HG03045 (cell line): ENCODE data around the gene EMC10.
"Not testable (repeated sequence)": the region's sequence is repeated elsewhere in the genome, so short reads cannot be mapped to it uniquely, and the experiment has no call there.

ENCODE experiments used
- ATAC-seq: cut with Tn5 transposase; IDR thresholded peaks from one replicate; pipeline ENCODE4 v1.9.1; 2021; ENCODE audit warnings: mild to moderate bottlenecking, moderate library complexity; ENCODE audit not compliant: unreplicated experiment

Gene EMC10

DNA sequence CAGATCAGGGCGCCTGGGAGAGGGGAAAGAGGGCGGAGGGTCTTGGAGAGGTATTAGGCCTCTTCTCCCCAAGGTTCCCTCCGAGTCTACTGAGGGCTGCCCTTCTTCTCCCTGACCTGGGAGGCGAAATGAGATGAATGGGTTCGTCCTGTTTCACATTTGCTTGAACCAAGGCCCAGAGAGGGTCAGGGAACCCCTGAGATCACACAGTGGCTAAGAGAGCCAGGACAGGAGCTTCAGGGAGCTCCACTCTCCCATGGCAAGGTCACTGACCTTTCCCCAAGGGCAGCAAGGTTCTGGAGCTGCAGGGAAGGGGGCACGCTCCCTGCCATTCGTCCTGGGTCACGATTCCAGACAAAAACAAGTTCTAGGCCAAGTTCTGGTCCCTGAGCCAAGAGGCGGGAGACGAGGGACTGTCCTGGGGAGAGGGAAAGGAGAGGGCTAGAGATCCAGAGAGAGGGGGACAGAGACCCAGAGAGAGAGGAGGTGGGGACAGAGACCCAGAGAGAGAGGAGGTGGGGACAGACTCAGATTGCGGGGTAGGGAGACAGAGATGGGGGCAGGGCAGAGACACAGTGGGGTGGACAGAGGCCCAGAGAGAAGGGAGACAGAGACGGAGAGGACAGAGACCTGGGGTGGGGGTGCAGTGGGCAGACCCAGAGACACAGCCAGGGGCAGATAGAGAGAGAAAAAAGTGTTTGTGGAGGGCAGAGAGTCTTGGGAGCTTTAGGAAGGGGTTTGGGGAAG lies 36.9 kb downstream of the EMC10 start:
- no peak for ATAC-seq

GRCh38 chr19:50513746-50514345 lies 37.5 kb downstream of the EMC10 start, which contains the start of gene ASPDH:
TSS of gene ASPDH (minus strand) at chr19:50513913. CDS start at chr19:50513823, 90 bp downstream.
- ATAC-seq = no peak

GRCh38 chr19:50514346-50515167 lies 38.2 kb downstream of the EMC10 start:
- no peak for ATAC-seq

DNA sequence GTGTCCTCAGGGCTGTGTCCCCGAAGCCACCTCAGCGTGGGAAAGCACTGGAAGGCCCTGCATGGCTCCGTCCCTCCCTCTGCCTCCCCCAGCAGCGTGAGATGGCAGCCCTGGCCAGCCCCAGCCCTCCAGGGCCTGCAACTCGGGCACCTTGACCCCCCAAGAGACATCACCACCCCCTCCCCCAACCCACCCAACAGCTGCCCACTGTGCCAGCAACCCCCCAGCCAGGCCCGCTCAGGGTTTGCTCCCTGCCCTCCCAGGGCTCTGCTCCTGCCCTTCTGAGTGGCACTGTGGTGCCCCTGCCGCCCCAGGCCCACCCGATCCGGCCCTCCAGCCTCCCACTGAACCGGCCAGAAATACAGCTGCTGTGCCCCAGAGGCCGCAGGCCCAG lies 38.9 kb downstream of the EMC10 start:
- ATAC-seq = no peak

- no peak for ATAC-seq
Observed at GRCh38 chr19:50516456-50516855, 40.1 kb downstream of the EMC10 start.

GRCh38 chr19:50516964-50517703 lies 40.8 kb downstream of the EMC10 start:
- ATAC-seq = no peak

- ATAC-seq = no peak
Observed at GRCh38 chr19:50517704-50518075, 41.4 kb downstream of the EMC10 start.

GRCh38 chr19:50518091-50519005 lies 42.0 kb downstream of the EMC10 start:
- ATAC-seq = no peak

- no peak for ATAC-seq
Observed at GRCh38 chr19:50519006-50519575, 42.8 kb downstream of the EMC10 start.

DNA sequence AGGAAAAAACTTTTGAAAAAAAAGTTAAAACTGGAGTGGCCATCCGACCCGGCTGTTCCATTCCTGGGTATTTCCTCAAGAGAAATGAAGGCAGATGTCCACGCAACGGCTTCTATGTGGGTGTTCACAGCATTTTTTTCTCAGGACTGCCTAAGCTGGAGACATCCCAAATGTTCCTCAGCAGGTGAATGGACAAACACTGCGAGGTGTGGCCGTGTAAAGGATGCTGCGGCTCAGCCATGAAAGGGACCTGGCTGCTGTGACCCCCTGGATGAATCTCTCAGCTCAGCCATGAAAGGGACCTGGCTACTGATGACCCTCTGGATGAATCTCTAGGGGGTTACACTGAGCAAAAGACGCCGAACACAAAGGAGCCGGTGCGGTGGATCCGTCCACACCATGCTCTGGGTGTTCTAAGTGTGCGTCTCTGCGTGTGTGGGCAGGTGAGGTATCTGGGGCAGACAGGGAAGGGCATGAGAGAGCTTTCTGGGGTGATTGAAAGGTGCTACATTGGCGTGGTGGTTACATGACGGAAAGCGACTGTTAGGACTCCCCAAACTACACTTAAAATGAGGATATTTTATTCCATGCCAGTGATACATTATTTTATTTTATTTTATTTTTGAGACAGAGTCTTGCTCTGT lies 44.6 kb downstream of the EMC10 start:
- ATAC-seq = no peak

DNA sequence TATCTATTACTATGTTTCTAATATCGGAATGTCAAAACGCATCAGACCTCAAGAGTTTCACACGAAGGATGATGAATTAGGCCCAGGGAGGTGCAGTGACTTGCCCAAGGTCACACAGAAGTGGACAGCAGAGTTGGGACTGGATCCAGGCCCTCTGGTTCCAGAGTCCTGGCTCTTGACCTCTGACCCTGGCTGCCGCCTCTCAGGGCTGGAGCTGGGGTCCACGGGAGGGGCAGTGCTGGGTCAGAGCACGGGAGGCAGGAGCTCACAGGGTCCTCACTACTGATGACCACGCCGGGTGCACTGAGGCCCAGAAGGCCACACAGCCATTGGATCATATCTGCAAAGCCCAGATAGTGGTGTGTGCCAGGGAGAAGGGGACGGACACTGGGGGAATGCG lies 46.6 kb downstream of the EMC10 start:
- ATAC-seq = no peak

- not testable (repeated sequence) for ATAC-seq
Observed at GRCh38 chr19:50528052-50528451, 51.7 kb downstream of the EMC10 start.

DNA sequence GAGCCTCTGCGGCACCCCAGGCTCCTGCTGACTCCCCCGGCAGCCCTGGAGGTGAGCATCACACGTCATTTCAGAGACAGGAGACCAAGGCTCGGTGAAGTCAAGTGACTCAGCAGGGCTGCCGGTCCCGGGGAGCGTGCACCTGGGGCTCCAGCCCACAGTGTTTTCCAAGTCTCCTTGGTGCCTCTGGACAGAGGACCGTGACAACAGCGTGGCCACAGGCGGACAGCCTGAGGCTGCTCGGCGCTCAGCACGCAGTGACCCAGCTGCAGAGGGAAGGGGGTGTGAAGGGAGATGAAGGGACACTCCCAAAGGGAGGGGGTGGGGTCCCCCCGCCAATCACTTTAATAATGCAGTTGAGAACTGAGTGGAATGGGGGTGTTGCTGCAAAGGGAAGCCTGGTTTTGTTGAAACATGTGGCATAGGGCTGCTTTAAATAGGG lies 54.9 kb downstream of the EMC10 start:
- no peak for ATAC-seq

- ATAC-seq = no peak
Observed at GRCh38 chr19:50532952-50533351, 56.6 kb downstream of the EMC10 start.

- no peak for ATAC-seq
Observed at GRCh38 chr19:50534478-50534877, 58.2 kb downstream of the EMC10 start.

- no peak for ATAC-seq
Observed at GRCh38 chr19:50535672-50536187, 59.4 kb downstream of the EMC10 start.

- no peak for ATAC-seq
Observed at GRCh38 chr19:50536662-50537305, 60.5 kb downstream of the EMC10 start.

DNA sequence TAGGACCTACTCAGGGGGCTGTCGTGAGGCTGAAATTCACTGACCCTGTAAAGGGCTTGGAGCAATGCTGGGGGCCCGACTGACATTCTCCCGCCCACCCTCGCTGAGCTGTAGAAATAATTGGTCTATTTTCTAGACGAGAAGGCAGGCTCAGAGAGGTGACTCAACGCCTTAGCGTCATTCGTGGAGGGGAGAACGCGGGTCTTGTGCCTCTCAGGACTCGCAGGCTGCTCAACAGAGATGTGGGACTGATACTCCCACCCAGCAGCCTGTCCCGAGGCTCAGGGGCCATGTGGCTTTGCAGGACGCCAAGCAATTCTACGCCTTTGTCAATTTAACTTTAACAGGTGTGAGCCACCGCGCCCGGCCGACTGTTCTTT lies 61.0 kb downstream of the EMC10 start:
- ATAC-seq = no peak
